DND-41 (cell line): ENCODE measurements around the gene IL5.
"Not testable (repeated sequence)": the region's sequence is repeated elsewhere in the genome, so short reads cannot be mapped to it uniquely, and the experiment has no call there.

Experiments
- ATAC-seq: fragments of 200-7000 bp; cut with Tn5 transposase; 3 replicates; pipeline ENCODE4 v1.9.1; 2021; ENCODE audit warnings: low read depth; ENCODE audit not compliant: insufficient read depth
- DNase-seq: peaks from one replicate; pipeline ENCODE4 v3.0.0-alpha.2; 2020
- H2AFZ ChIP-seq: 2 replicates; pipeline ENCODE4 v1.6.0; 2012; ENCODE audit warnings: low read depth, low read length
- H3K27ac ChIP-seq: 2 replicates; pipeline ENCODE4 v1.5.1; 2012; ENCODE audit warnings: low read length, inconsistent platforms
- H3K27me3 ChIP-seq: fragments of 200-600 bp; sonication (generic); 2 replicates; pipeline ENCODE4 v1.6.0; 2012; ENCODE audit warnings: low read length, mild to moderate bottlenecking, inconsistent platforms; ENCODE audit not compliant: insufficient read depth, poor library complexity
- H3K36me3 ChIP-seq: 2 replicates; pipeline ENCODE4 v1.5.1; 2012; ENCODE audit warnings: low read length, inconsistent platforms; ENCODE audit not compliant: insufficient read depth
- H3K4me1 ChIP-seq: 2 replicates; pipeline ENCODE4 v1.5.1; 2012; ENCODE audit warnings: mild to moderate bottlenecking, low read length; ENCODE audit not compliant: insufficient read depth
- H3K4me2 ChIP-seq: 2 replicates; pipeline ENCODE4 v1.6.0; 2012; ENCODE audit warnings: mild to moderate bottlenecking, moderate library complexity, low read length, inconsistent platforms; ENCODE audit not compliant: insufficient read depth
- H3K4me3 ChIP-seq, 2 experiments: fragments of 200-600 bp in 1 of 2; shearing (Covaris generic) in 1 of 2; 2 replicates each; pipeline ENCODE4 v1.5.1; 2012 to 2016; ENCODE audit warnings: inconsistent platforms in 2 of 2, low read length in 2 of 2, mild to moderate bottlenecking in 2 of 2, low read depth in 1 of 2, moderate library complexity in 1 of 2
- H3K79me2 ChIP-seq: 2 replicates; pipeline ENCODE4 v1.6.0; 2012; ENCODE audit warnings: low read length, inconsistent platforms; ENCODE audit not compliant: insufficient read depth
- H3K9ac ChIP-seq: 2 replicates; pipeline ENCODE4 v1.6.0; 2012; ENCODE audit warnings: low read depth, mild to moderate bottlenecking, inconsistent platforms, low read length, moderate library complexity
- H3K9me3 ChIP-seq: 2 replicates; pipeline ENCODE4 v1.5.1; 2012; ENCODE audit warnings: low read length, moderate library complexity, mild to moderate bottlenecking, inconsistent platforms; ENCODE audit not compliant: insufficient read depth, severe bottlenecking
- H4K20me1 ChIP-seq: 2 replicates; pipeline ENCODE4 v1.6.0; 2012; ENCODE audit warnings: low read length; ENCODE audit not compliant: insufficient read depth
- CTCF ChIP-seq: IDR thresholded peaks from 2 replicates; pipeline ENCODE4 v1.5.1; 2012; ENCODE audit warnings: borderline replicate concordance, low read length, moderate library complexity, mild to moderate bottlenecking; ENCODE audit not compliant: poor library complexity, severe bottlenecking; ENCODE audit errors: extremely low read depth
- EZH2 ChIP-seq: IDR thresholded peaks from 3 replicates; pipeline ENCODE4 v1.6.1; 2012; ENCODE audit warnings: borderline replicate concordance, low read depth, mild to moderate bottlenecking, moderate library complexity, low read length, inconsistent platforms; ENCODE audit not compliant: severe bottlenecking

Gene IL5

GRCh38 chr5:132525299-132525724 lies 18.0 kb downstream of the IL5 start:
- Histone ChIP-seq H3K36me3 (no peaks in the 10 kb centered on the region), H2AFZ (no peak overlapping the region), H3K79me2 (no peaks in the 10 kb centered on the region), H3K9me3 (no peaks in the 10 kb centered on the region), H3K4me3 (no peak overlapping the region), H3K4me1 (no peaks in the 10 kb centered on the region), H3K27ac (no peak overlapping the region), H3K4me2 (no peak overlapping the region), H4K20me1 (no peaks in the 10 kb centered on the region), H3K27me3 (no peaks in the 10 kb centered on the region), H3K9ac (no peak overlapping the region)
- no peak for TF ChIP-seq CTCF
- TF ChIP-seq EZH2, result no peak
- DNase-seq (no peak), ATAC-seq (no peak)

- not testable (repeated sequence) for DNase-seq, H3K79me2 ChIP-seq, H4K20me1 ChIP-seq, H3K4me1 ChIP-seq, H2AFZ ChIP-seq, ATAC-seq, H3K9ac ChIP-seq, H3K4me3 ChIP-seq, H3K36me3 ChIP-seq, H3K27ac ChIP-seq, H3K27me3 ChIP-seq, H3K4me2 ChIP-seq, H3K9me3 ChIP-seq
Measured at GRCh38 chr5:132524877-132525276, 18.4 kb downstream of the IL5 start.

GRCh38 chr5:132522067-132522466 lies 21.3 kb downstream of the IL5 start:
- H3K4me3 ChIP-seq, H3K4me2 ChIP-seq, H3K27ac ChIP-seq, H3K9ac ChIP-seq, H2AFZ ChIP-seq, H3K36me3 ChIP-seq, H3K9me3 ChIP-seq, ATAC-seq, H3K4me1 ChIP-seq, H4K20me1 ChIP-seq, H3K27me3 ChIP-seq, DNase-seq, H3K79me2 ChIP-seq: not testable (repeated sequence)

- not testable (repeated sequence) for H3K27ac ChIP-seq, ATAC-seq, H3K36me3 ChIP-seq, H3K9ac ChIP-seq, DNase-seq, H3K4me2 ChIP-seq, H2AFZ ChIP-seq, H4K20me1 ChIP-seq, H3K4me1 ChIP-seq, H3K27me3 ChIP-seq, H3K79me2 ChIP-seq, H3K4me3 ChIP-seq, H3K9me3 ChIP-seq
Measured at GRCh38 chr5:132513618-132514336, 29.5 kb downstream of the IL5 start.

GRCh38 chr5:132510076-132510475 lies 33.2 kb downstream of the IL5 start:
- Histone ChIP-seq H3K27me3 (no peaks in the 10 kb centered on the region), H3K27ac (no peak overlapping the region), H3K9me3 (peaks cover 10% of the 10 kb centered on the region), H2AFZ (no peak overlapping the region), H3K4me3 (no peak overlapping the region), H3K4me1 (no peaks in the 10 kb centered on the region), H3K9ac (no peak overlapping the region), H4K20me1 (no peaks in the 10 kb centered on the region), H3K4me2 (no peak overlapping the region), H3K36me3 (no peaks in the 10 kb centered on the region), H3K79me2 (no peaks in the 10 kb centered on the region)
- ATAC-seq (no peak), DNase-seq (no peak)
- TF ChIP-seq CTCF (no peak), EZH2 (no peak)
